ENCODE measurements around the gene DPYSL4.

Gene DPYSL4

DNA sequence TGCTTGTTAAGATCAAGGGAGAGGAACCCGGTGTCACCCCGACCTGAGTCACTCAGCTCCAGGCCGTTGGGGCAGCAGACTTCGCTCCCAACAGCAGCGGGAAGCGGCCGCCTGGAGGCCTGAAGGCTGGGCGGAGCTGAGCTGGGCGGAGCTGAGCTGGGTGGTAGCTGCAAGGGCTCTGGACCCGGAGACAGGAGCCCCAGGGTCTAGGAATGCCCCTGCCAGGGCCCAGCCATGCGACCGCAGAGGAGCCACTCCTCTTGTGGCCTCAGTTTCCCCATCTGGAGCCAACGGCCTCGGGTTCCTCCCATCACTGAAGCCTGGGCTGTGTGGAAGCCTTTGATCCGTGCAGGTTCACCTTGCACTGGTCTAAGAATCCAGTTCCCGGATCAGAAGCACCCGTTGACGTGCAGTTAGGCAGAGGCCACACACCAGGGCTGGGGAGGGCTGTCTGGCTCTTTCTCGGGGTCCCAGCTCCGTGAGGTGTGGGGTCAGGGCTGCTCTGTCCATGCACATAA, 21.9 kb upstream of the DPYSL4 start:
- peak in 1 of 3 experiments; percentile 19 for DNase-seq

DNA sequence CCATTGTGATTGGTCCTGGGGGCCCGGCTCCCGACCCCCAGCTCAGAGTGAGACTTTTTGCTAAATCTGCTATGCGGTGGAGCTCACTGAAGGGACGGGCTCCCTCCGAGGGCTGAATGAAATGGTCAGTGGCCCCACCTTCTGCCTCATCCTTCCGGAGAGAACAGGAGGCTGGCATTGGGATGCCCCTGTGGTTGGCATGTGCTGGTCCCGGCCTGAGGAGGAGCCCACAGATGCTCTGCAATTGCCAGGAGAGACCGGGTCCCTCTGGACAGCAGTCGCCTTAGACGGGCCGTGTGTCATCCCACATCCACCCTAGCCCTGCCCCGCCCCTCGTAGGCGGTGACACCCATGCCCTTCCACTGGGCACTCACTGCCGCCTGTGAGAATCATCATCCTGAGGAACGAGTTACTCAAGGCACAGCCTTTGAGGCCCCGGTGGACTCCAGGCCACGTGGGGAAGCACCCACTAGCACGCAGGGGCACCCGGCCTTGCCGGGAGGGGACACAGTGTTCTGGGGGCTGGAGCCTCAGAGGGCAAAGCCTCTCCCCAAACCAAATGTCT, 21.2 kb upstream of the DPYSL4 start:
- DNase-seq = no peak

DNA sequence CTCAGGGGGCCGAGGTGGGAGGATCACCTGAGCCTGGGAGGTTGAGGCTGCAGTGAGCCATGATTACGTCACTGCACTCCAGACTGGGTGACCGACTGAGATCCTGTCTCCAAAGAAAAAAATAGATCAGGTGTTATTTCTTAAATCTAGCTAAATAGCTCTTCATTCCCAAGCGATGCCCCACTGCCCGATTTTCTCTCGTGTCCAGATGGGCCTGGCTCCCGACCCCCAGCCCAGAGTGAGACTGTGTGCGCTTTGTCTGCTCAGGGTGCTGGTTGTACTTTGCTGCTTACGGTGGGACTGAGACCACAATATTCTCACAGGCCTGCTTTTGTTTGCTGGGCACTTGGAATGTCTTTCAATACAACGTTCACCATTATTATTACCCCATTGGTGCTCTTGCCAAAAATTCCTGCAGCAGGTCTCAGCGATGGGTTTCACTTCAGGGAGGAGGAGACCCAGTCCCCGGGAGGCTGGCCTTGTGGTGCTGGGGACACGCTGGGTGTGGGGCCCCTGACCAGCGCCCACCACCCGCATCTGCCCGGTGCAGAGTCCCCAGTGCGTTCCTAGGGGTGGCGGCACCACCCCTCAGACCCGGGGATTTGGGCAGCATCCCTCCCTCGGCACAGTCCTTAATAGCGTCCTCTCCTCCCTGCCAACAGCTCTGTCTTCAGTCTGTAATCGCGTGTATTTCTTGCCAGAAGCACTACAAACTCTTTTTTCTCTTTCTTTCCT, 20.4 kb upstream of the DPYSL4 start:
- DNase-seq = no peak

DNA sequence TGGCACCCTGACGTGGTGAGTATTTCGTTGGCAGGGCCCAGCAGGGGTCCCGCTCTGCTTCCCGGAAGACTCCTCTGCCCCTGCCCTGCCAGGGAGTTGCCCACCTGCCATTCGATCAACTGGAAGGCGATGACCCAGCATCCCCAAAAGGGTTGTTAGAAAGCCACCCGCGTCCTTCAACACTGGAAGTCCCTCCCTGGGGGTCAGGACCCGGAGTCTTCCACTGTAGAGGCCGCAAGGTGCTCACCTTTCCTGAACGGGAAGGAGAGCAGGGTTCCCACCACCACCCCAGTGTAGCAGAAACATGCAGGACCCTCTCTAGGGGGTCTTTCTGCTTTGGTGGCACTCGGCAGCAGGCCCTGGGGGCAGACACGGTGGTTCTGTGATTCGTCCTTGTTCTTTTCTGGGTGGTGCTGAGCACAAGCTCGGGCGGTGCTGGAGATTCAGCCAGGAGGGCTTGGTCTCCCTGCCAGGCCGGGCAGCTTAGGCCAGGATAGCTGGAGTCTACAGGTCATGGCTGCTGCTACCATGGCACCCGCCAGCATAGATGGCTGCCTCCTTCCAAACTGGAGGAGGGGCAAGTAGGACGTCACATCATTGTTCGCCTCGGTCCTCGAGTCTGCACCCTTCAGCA, 19.6 kb upstream of the DPYSL4 start:
- no peak for DNase-seq

DNA sequence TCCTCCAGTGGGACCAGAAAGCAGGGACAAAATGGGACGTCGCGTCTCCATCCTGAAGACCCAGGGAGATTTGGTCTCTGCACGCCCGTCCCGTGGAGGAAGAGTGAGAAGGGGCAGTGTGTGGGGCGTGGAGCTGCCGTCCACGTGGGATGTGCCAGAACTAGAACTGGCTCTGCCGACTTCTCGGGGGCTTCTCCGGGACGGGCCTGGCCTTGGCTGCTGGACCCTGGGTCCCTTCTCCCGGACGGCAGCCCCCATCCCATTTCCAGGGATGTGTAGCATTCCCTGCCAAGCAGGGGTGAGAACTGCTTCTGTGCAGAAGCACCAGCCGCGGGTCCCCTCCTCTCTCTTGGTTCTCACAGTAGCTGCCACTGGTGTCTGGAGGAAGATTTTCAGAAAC, 18.8 kb upstream of the DPYSL4 start:
- DNase-seq = no peak

DNA sequence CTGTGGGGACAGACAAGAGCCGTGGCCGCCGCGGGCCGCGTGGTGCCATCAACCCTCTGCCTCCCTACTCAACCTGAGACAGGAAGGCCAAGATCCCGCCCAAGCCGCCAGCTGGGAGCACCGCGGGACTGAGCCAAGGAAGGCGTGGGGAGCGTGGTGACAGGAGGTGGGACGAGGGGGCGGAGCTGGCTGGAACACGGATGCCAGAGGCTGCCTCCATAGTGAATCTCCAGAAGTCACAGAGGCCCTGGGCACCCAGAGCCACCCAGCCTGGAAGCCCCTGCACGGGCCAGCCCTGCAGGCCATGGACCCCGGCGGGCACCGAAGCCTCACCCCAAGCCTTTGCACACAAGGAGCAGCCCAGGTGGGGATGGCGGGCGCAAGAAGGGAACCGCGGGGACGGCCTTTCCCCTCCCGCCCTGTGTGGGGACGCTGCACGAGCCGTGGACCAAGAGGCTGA, 18.1 kb upstream of the DPYSL4 start:
- DNase-seq = no peak

DNA sequence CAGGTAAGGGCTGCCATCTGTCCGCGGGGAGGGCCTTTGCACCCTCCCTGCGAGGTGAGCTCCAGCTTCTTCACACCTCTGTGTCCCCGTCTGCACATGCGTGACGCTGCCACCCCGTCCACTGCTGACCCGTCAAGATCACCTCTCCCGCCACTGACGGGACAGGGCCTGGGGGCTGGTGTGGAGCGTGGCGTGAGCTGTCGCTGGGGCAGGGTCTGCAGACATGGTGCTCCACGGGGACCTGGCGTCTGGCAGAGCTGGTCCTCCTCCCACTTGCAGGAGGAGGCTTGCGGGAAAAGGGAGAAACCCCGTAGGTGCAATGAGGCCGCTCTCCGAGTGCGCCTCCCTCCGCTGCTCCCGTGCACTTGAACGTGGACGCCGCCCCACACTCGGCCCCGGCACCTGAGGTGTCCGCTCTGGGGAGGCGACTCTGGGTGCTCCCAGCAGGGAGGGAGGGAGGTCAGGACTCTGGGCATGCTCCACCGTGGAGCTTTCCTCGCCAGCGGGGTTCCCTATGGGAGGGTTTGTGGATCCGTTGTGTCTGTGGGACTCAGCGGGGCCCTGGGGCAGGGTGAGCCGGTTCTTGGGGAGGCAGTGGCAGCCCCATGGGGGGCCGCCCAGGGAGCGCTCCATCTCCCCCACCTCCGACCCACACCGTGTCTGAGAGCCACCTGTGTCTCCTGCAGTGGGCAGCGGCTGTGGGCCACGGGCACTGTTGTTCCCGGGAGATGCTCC, 17.6 kb upstream of the DPYSL4 start:
- no peak for DNase-seq

DNA sequence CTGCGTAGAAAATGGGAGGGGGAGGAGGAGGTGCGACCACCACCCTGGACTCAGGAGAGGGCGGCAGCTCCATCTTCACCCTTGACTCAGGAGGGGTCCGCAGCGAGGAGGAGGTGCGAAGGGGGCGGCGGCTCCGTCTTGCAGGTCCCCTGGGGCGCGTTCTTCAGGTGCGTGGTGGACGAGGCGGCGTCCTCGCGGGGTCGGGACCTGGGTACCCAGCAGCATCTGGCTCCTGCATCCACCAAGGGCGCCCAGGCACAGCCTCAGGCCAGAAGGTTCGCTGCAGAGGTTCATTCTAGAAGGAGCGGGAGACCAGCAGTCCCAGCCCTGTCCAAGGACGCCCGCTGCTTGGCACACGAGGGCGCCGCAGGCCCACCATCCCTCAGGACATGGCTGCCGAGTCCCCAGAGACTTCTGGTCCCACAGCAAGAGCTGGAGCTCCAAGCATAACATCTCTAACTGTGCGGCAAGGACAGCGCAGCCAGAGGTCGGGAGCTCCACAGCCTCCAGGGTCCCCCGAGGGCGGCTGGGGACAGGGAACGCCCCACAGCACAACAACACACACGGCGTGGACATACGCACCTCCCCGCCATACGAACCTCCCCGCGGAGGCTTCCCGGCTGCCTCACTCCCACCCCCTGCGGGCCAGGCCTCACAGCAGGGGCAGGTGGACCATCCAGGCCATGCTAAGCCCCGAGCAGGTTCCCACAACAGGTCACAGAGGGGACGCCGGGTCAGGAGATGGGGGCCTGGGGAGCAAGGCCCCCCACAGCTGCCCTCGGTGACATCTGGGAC, 16.8 kb upstream of the DPYSL4 start:
- DNase-seq = peak in 1 of 3 experiments; percentile 0

DNA sequence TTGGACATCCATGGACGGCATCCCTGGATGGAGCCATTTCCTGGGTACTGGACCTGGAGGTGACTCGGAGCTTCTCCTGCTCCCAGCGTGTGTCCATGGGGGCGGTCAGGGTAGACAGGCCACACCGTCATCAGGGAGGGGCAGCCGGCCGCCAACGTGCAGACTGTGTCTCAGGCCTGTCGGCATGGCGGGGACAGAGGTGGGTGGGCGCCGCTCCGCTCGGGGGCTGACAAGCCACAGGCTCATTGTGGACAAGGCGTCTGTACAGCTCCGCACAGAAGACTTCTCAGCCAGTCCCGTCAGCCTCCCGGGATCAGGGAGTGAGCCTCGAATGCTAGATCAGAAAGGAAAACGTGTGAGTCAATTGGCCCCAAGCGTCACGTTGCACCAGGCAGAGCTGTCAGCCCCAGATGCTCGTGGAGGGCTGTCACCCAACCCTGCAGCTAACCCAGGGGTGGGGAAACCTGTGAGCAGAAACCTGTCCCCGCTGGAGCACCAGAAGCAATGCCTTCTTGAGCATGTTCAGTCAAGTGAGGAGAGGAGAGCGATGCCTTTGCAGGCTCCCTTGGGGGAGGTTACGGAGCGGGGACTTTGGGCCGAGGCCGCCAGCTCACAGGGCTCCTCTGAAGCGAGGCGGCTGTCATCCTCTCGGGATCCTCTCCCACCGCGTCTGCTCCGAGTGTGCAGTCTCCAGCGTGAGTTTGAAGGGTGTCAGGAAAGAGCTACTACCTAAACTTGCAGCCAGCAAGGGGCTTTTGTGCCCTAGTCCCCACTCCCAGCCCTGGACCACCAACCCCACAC, 16.0 kb upstream of the DPYSL4 start:
- peak in 1 of 3 experiments; percentile 38 for DNase-seq

DNA sequence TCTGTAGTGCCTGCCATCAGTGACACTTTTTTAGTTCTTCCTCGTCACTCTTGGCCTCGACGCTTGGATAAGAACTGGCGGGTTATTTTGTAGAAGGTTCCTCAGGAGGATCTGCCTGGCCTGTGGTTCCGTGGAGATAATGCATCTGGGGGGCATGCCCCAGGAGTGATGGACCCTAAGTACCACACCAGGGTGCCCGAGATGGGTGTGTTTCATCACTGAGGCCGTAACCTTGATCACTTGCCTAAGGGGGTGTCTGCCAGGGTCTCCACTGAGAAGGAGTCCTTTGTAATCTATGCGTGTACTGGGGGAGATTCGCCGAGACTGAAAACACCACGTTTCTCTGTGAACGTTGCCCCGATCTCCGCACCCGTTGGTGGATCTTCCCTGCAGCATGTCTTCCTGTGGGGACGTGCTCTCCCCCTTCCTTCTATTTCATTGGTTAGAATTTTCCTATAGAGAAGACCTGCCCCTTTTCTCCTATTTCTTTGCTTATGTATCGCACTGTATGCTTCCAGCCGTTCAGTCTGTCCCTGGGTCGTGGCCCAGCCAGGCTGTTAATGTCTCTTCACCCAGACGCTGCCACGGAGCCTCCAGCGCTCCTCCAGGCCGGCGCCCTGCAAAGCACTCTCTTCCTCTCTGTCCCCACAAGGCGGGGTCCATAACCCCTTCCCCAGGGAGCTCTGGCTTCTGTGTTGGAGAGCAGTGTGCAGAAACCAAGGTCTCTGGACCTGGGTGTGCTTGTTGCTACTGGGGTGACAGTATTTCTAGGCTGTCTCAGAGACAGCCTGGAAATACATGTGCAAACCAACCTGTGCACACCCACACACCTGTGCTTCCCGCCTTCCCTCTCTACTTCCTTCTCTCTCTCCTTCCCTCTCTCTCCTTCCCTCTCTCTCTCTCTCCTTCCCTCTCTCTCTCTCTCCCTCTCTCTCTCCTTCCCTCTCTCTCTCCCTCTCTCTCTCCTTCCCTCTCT, 14.4 kb upstream of the DPYSL4 start:
- DNase-seq = peak in 1 of 3 experiments; percentile 1

DNA sequence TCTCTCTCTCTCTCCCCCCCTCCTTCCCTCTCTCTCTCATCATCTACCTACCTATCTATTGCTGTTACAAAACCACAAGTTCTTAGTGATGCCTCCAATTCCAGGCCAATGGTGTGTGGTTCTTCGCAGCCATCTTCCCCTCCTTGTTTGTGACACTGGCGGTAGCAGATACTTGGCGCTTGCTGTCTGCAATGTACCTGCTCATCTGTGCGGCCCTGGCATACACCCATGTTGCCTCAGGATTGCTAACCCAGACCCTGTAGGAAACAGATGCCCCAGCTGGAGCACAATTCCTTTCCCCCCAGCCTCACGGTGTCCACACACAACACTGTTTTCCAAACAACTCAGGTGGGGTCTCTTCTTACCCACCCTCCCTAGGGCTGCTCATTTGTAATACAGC, 13.6 kb upstream of the DPYSL4 start:
- no peak for DNase-seq

DNA sequence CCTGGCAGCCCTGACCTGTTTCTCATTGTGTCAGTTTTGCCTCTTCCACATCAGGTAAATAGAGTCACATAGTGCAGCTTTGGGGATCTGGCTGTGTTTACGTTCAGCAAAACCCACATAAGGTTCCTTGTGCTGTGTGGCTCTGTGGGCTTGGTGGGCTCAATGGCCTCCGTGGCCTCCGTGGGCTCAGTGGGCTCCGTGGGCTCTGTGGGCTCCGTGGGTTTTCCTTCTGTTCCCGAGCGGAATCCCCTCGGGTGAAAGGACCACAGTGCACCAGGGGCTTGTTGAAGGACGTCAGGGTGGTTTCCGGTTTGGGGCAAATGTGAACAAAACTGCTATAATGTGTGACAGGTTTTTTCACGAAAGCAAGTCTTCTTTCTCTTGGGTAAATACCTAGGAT, 12.5 kb upstream of the DPYSL4 start:
- no peak for DNase-seq

DNA sequence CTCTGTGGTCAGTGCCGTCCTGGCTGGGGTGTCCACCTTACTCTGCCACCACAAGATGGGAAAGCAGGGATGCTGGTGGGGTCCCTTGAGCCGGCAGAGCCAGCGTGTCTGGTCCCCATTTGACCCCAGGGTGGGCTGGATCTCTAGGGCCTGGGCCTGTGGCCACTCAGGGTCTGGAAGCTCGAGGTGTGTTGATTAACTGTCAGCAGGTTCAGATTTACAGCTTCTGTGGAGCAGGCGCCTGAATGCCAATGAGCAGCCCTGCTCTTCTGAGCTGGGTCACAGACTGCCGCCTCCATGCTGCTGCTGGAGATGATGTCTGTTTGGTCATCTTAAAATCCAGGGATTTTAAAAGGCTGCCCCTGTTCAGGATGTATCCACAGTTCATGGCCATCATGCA, 11.3 kb upstream of the DPYSL4 start:
- DNase-seq = peak in 1 of 3 experiments; percentile 46

DNA sequence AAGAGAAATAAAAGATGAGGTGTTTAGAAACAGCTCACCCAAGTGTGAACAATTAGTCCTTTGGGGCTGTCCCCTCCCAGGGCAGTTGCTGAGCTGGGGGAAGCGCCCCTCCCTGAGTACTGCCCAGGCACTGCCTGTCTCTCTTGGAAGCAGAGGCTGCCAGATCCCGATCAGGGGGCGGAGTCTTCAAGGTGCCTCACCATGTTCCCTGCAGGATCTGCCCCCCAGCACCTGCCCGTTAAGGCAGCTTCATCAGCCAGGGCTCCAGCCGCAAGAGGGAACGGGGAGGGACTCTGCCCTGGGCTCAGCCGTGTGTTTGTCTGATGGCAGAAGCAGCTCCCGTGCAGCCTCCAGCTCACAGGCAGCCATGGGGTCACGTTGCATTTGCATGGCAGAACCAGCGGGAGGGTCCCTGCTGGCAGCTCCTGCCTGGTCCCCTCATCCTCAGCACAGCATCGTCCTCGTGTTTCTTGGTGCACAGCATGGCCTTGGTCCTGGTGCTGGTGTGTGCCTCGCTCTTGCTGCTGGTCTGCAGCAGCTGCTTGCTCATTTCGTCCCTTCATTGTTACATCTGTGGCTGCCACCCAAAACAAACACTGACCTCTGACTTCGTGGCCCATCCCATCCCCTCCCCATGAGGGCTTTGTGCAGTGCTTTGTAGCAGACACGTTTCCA, 10.7 kb upstream of the DPYSL4 start:
- DNase-seq = peak; percentile 55 to 73 (median 56)

DNA sequence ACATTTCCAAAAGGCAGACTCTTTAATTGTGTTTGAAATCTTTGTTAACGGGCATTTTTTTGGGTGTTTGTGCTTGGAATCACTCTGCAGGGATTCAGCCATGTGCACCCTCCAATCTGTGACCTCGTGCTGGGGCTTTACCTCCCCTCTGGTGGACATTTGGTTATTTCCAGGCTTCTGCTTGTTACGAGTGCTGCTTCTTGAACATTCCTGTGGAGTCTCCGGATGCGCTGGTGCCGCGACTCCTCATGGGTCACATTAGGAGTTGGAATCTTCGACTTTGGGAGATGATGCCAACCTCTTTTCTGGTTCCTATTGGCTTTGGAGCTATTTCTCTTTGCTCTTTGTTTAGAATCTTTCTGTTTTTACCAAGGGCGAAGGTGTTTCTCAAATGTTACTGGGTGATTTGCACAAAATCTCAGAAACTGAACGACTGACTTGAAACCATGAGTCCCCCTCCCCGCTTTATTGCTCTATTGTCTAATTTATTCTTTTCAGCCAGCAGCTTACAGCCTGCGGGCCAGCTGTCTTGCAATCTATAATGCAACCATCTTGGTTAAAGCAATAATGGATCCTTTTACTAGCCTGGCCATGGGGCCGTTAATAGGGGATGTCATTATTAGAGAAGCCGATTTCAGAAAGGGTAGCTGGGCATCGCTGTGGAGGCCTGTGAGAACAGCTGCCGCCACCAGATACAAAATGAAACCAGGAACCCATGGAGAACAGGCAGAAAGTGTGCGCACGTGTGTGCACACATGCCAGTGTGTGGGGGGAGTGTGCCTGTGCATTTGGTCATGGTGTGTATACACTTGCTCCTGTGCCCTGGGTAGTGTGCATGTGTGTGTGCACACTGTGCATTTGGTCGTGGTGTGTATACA, 9.9 kb upstream of the DPYSL4 start:
- no peak for DNase-seq

DNA sequence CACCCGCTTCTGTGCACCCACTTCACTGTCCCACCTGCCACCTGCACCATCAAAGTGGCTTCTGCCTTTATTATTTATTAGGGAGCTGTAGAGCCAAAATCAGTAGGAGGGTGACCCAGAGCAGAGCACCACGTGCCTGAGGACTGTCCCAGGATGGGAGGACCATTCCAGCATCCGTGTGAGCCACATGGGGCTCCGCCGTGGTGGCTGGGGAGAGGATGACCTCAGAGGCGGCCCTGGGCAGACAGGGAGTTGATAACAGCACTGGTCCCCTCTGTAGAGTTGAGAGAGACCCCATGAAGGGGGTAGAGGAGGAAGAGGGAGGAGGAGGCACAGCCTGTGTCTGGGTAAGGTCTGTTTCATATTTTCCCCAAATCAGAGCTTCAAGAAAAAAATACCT, 8.7 kb upstream of the DPYSL4 start:
- DNase-seq = no peak

DNA sequence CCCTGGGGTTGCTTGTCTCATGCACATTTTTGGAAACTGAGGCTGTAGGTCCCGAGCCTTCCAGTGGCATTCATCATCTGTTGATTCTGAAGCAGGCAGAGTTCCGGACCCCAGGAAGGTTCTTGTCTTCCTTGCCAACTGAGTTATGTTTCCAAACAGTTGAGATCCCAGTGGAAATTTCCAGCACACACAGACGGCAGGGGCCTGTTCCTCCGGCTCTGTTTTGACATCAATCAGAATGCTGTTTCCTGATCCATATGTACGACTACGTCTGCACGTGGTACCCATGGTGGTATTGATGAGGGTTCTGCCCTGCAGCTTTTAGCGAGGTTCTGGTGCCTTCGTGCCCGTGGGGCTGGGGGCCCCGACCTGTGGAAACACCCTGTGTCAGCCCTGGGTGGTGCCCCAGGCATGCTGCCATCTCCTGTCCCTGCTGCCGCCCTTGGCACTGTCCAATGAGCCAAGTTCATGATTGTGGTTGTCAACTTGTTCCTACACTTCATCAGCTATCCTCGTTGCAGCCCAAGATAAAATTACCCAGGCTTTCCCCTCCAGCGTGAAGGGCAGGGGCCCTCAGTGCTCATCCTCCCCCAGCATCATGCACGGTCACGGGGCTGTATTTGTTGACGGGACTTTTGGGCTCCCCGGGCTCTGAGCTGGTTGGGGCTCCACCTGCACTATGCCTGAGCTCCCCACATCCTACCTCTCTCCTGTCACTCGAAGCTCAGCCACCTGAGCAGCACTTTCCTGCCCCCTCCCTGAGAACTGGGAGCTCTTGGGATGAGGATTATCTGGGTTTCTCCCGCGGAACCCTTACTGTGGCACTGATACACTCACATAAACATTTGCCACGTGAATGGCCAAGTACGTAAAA, 7.8 kb upstream of the DPYSL4 start:
- no peak for DNase-seq
